GM18517 (cell line): ENCODE data around the gene PTPRB.

Experiments used
- ATAC-seq: cut with Tn5 transposase; IDR thresholded peaks from one replicate; pipeline ENCODE4 v1.9.1; 2021; ENCODE audit warnings: mild to moderate bottlenecking, moderate library complexity; ENCODE audit not compliant: unreplicated experiment

Gene PTPRB

GRCh38 chr12:70637303-70638085 lies at the start of gene PTPRB:
PTPRB (minus strand) TSS chr12:70637429; CDS start chr12:70637395, 34 bp downstream.
- no peak for ATAC-seq

- ATAC-seq: no peak
Measured at GRCh38 chr12:70686907-70687306, 49.7 kb upstream of the PTPRB start.

- no peak for ATAC-seq
Measured at GRCh38 chr12:70686299-70686698, 49.1 kb upstream of the PTPRB start.

GRCh38 chr12:70683976-70684375 lies 46.7 kb upstream of the PTPRB start:
- no peak for ATAC-seq

- no peak for ATAC-seq
Measured at GRCh38 chr12:70671698-70672097, 34.5 kb upstream of the PTPRB start.

GRCh38 chr12:70670948-70671347 lies 33.7 kb upstream of the PTPRB start:
- ATAC-seq: no peak

- ATAC-seq: no peak
Measured at GRCh38 chr12:70667253-70667652, 30.0 kb upstream of the PTPRB start.

- ATAC-seq: no peak
Measured at GRCh38 chr12:70666364-70666763, 29.1 kb upstream of the PTPRB start.

- ATAC-seq: no peak
Measured at GRCh38 chr12:70664465-70664881, 27.2 kb upstream of the PTPRB start.

GRCh38 chr12:70663838-70664237 lies 26.6 kb upstream of the PTPRB start:
- no peak for ATAC-seq

GRCh38 chr12:70661466-70662161 lies 24.4 kb upstream of the PTPRB start:
- ATAC-seq: no peak

GRCh38 chr12:70660620-70661219 lies 23.5 kb upstream of the PTPRB start:
- no peak for ATAC-seq

- no peak for ATAC-seq
Measured at GRCh38 chr12:70660002-70660604, 22.9 kb upstream of the PTPRB start.

- no peak for ATAC-seq
Measured at GRCh38 chr12:70659077-70659606, 21.9 kb upstream of the PTPRB start.

GRCh38 chr12:70657616-70658286 lies 20.5 kb upstream of the PTPRB start:
- ATAC-seq: no peak

GRCh38 chr12:70652451-70652850 lies 15.2 kb upstream of the PTPRB start:
- ATAC-seq: no peak

- ATAC-seq: no peak
Measured at GRCh38 chr12:70648831-70649230, 11.6 kb upstream of the PTPRB start.

- no peak for ATAC-seq
Measured at GRCh38 chr12:70648191-70648590, 11.0 kb upstream of the PTPRB start.

GRCh38 chr12:70646850-70647249 lies 9.6 kb upstream of the PTPRB start:
- no peak for ATAC-seq

- ATAC-seq: no peak
Measured at GRCh38 chr12:70645494-70646317, 8.5 kb upstream of the PTPRB start.
